Kasumi-1 (cell line): ENCODE data around the gene RNASE12.
"Not testable (repeated sequence)": the region's sequence is repeated elsewhere in the genome, so short reads cannot be mapped to it uniquely, and the experiment has no call there.

ENCODE experiments used
- DNase-seq, 2 experiments: peaks; one replicate each; lab custom pipeline; 2025; lab: John Stamatoyannopoulos, UW

The RNASE12 gene

GRCh38 chr14:20583142-20583541 is 8.0 kb downstream of the RNASE12 start:
- DNase-seq: no peak

- DNase-seq: no peak
Observed at GRCh38 chr14:20580242-20580641, 10.9 kb downstream of the RNASE12 start.

GRCh38 chr14:20578784-20579502 is 12.2 kb downstream of the RNASE12 start:
- no peak for DNase-seq

- no peak for DNase-seq
Observed at GRCh38 chr14:20578325-20578724, 12.9 kb downstream of the RNASE12 start.

- DNase-seq: not testable (repeated sequence)
Observed at GRCh38 chr14:20572382-20572990, 18.7 kb downstream of the RNASE12 start.

GRCh38 chr14:20570720-20571119 is 20.5 kb downstream of the RNASE12 start:
- DNase-seq: not testable (repeated sequence)

GRCh38 chr14:20569865-20570264 is 21.3 kb downstream of the RNASE12 start:
- not testable (repeated sequence) for DNase-seq

- DNase-seq: no peak
Observed at GRCh38 chr14:20569066-20569465, 22.1 kb downstream of the RNASE12 start.

GRCh38 chr14:20568393-20568792 is 22.8 kb downstream of the RNASE12 start:
- DNase-seq: no peak

GRCh38 chr14:20567199-20567598 is 24.0 kb downstream of the RNASE12 start:
- not testable (repeated sequence) for DNase-seq

GRCh38 chr14:20564501-20564997 is 26.6 kb downstream of the RNASE12 start:
- no peak for DNase-seq

GRCh38 chr14:20563971-20564370 is 27.2 kb downstream of the RNASE12 start:
- no peak for DNase-seq

- DNase-seq: no peak
Observed at GRCh38 chr14:20560961-20561360, 30.2 kb downstream of the RNASE12 start, which contains the start of gene RNASE9. RNASE9 (minus strand) TSS chr14:20561047.

GRCh38 chr14:20559461-20559904 is 31.7 kb downstream of the RNASE12 start:
- DNase-seq: no peak

GRCh38 chr14:20557212-20557542 is 34.0 kb downstream of the RNASE12 start:
- DNase-seq: no peak

- no peak for DNase-seq
Observed at GRCh38 chr14:20556500-20557211, 34.5 kb downstream of the RNASE12 start.

- no peak for DNase-seq
Observed at GRCh38 chr14:20555845-20556244, 35.3 kb downstream of the RNASE12 start.

- no peak for DNase-seq
Observed at GRCh38 chr14:20553024-20553423, 38.2 kb downstream of the RNASE12 start.

GRCh38 chr14:20551606-20552005 is 39.6 kb downstream of the RNASE12 start:
- no peak for DNase-seq

- no peak for DNase-seq
Observed at GRCh38 chr14:20550926-20551325, 40.2 kb downstream of the RNASE12 start.

- no peak for DNase-seq
Observed at GRCh38 chr14:20548414-20549158, 42.6 kb downstream of the RNASE12 start.

- DNase-seq: no peak
Observed at GRCh38 chr14:20546877-20547276, 44.3 kb downstream of the RNASE12 start.
